ENCODE measurements around the gene GLS2. TPM values are rescaled to one million over a fixed set of nuclear protein-coding genes. Genes with fewer than 3 reads are reported as not detected.

Gene GLS2
- total RNA-seq, 2 donors from 2014 or later, result 4.1 to 6.6 TPM

DNA sequence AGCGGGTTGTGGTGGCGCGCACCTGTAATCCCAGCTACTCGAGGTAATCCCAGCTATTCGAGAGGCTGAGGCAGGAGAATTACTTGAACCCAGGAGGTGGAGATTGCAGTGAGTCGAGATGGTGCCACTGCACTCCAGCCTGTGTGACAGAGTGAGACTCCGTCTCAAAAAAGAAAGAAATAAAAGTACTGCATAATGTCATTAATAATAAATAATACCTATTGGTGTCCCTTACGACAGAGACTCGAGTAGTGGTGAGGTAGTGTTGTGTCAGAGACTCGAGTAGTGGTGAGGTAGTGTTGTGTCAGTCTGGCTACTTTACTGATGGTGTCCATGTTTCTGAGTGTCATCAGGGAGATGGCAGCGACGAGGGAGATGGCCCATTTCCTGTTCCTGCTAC is 1.3 kb downstream of the GLS2 start:
- intact Hi-C loops (cut with DNase I), result no loop called here
- no peak for DNase-seq (ENCODE audit: low spot score)
- Histone ChIP-seq H3K27ac (no peak overlapping the region), H3K27me3 (replicated peaks; ENCODE audit: insufficient read depth) (no peaks in the 10 kb centered on the region), H3K4me1 (replicated peaks) (no peaks in the 10 kb centered on the region), H3K4me3 (no peak overlapping the region), H3K36me3 (no peaks in the 10 kb centered on the region), H3K9me3 (no peaks in the 10 kb centered on the region)
- 89% methylated on average over 12 of the region's 12 CpGs for WGBS
- TF ChIP-seq POLR2A (IDR thresholded peaks at IDR 0.05), result no peak

GRCh38 chr12:56484566-56484965 is 3.4 kb downstream of the GLS2 start:
- H3K36me3 ChIP-seq, result no peaks in the 10 kb centered on the region
- no peaks in the 10 kb centered on the region for H3K27me3 ChIP-seq (replicated peaks; ENCODE audit: insufficient read depth)
- intact Hi-C loops (cut with DNase I), result no loop called here
- TF ChIP-seq POLR2A (IDR thresholded peaks at IDR 0.05), result no peak
- TF ChIP-seq, protein P1, sequence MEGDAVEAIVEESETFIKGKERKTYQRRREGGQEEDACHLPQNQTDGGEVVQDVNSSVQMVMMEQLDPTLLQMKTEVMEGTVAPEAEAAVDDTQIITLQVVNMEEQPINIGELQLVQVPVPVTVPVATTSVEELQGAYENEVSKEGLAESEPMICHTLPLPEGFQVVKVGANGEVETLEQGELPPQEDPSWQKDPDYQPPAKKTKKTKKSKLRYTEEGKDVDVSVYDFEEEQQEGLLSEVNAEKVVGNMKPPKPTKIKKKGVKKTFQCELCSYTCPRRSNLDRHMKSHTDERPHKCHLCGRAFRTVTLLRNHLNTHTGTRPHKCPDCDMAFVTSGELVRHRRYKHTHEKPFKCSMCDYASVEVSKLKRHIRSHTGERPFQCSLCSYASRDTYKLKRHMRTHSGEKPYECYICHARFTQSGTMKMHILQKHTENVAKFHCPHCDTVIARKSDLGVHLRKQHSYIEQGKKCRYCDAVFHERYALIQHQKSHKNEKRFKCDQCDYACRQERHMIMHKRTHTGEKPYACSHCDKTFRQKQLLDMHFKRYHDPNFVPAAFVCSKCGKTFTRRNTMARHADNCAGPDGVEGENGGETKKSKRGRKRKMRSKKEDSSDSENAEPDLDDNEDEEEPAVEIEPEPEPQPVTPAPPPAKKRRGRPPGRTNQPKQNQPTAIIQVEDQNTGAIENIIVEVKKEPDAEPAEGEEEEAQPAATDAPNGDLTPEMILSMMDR (IDR thresholded peaks at IDR 0.05), result no peak
- TF ChIP-seq POLR2AphosphoS5 (IDR thresholded peaks at IDR 0.05), result no peak
- no peaks in the 10 kb centered on the region for H3K9me3 ChIP-seq
- H3K4me1 ChIP-seq (replicated peaks), result no peaks in the 10 kb centered on the region
- no peak overlapping the region for H3K27ac ChIP-seq
- 83% methylated on average over 1 of the region's 1 CpG for WGBS
- H3K4me3 ChIP-seq, result no peak overlapping the region
- DNase-seq (ENCODE audit: low spot score), result no peak

GRCh38 chr12:56479625-56480024 is 8.3 kb downstream of the GLS2 start:
- no peaks in the 10 kb centered on the region for H3K4me1 ChIP-seq (replicated peaks)
- intact Hi-C loops (cut with DNase I), result no loop called here
- DNase-seq (ENCODE audit: low spot score), result no peak
- no peaks in the 10 kb centered on the region for H3K9me3 ChIP-seq
- no peaks in the 10 kb centered on the region for H3K27me3 ChIP-seq (replicated peaks; ENCODE audit: insufficient read depth)
- 90% methylated on average over 7 of the region's 7 CpGs for WGBS
- TF ChIP-seq POLR2A (IDR thresholded peaks at IDR 0.05) (no peak), POLR2AphosphoS5 (IDR thresholded peaks at IDR 0.05) (no peak)
- TF ChIP-seq, protein P1 (IDR thresholded peaks at IDR 0.05), result no peak
- H3K4me3 ChIP-seq, result no peak overlapping the region
- no peak overlapping the region for H3K27ac ChIP-seq
- no peaks in the 10 kb centered on the region for H3K36me3 ChIP-seq

DNA sequence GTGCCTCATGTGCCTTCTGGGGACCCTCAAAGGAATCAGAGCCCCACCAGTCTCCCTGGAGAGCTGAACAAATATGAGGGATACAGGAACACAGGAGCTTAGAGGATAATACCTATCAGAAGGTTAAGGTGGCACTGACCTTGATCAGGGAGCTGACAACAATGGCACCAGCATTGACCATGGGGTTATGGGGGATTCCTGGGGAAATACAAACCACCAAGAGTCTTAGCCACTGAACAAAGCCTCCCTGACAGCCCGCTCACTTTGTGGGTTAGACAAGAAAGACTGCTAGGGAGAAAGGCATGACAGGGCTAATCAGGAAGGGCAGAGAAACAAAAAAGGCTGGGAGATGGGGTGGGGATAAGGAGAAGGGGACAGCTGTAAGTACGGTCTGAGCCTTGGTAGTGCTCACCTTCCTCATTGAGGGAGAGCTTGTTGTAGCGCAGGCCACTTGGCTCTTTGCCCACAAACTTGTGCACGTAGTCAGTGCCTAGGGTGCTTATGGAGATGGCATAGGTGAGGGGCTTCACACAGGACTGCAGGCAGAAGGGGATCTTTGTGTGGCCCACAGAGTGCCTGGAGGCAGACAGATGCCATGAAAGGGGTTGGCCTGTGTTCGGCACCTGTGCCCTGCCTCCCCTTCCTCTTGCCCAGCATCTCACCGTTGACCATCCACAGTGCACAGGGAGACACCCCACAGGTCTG is 10.3 kb downstream of the GLS2 start:
- Histone ChIP-seq H3K4me3 (no peak overlapping the region), H3K36me3 (no peaks in the 10 kb centered on the region), H3K9me3 (no peaks in the 10 kb centered on the region), H3K27ac (no peak overlapping the region), H3K27me3 (replicated peaks; ENCODE audit: insufficient read depth) (no peaks in the 10 kb centered on the region), H3K4me1 (replicated peaks) (no peaks in the 10 kb centered on the region)
- no peak for DNase-seq (ENCODE audit: low spot score)
- no peak for TF ChIP-seq POLR2A (IDR thresholded peaks at IDR 0.05)
- TF ChIP-seq, protein P1 (IDR thresholded peaks at IDR 0.05), result no peak
- TF ChIP-seq POLR2AphosphoS5 (IDR thresholded peaks at IDR 0.05), result no peak
- intact Hi-C loops (cut with DNase I), result no loop called here
- 82% methylated on average over 6 of the region's 6 CpGs for WGBS

DNA sequence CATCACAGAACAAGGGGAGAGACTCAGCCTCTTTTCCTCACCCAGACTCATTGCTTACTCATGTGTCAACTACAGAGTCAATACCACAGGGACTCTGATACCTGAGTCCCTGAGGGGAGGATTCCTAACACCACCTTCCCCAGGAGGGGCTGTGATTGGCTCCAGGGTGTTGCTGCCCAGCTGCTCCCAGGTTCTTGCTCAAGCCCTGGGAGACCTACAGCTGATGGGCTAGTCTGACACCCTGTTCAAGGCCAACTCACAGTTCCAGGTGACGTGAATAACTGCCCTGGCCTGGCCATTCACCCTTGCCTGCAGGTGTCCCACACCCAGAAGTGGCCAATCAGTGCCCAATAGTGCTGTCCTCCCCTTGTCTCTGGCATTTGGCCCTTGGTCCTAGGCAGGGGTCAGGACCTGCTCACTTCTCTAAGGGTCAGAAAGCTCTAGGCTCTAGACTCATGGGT is 11.0 kb downstream of the GLS2 start:
- DNase-seq (ENCODE audit: low spot score), result no peak
- Histone ChIP-seq H3K27me3 (replicated peaks; ENCODE audit: insufficient read depth) (no peaks in the 10 kb centered on the region), H3K27ac (no peak overlapping the region), H3K9me3 (no peaks in the 10 kb centered on the region), H3K4me1 (replicated peaks) (no peaks in the 10 kb centered on the region), H3K4me3 (no peak overlapping the region), H3K36me3 (no peaks in the 10 kb centered on the region)
- intact Hi-C loops (cut with DNase I), result no loop called here
- TF ChIP-seq, protein P1 (IDR thresholded peaks at IDR 0.05), result no peak
- TF ChIP-seq POLR2AphosphoS5 (IDR thresholded peaks at IDR 0.05), result no peak
- no peak for TF ChIP-seq POLR2A (IDR thresholded peaks at IDR 0.05)
- WGBS, result 92% methylated on average over 1 of the region's 1 CpG

Data from prostate gland (tissue), 2 donors.